HepG2 (cell line): ENCODE data around the gene ADAMTS17. TPM values are rescaled to one million over a fixed set of nuclear protein-coding genes. Genes with fewer than 3 reads are reported as not detected.
A peak's percentile ranks its signal among the peaks of the same experiment; 100 is the strongest.

ENCODE experiments used
- AFF4 ChIP-seq: sonication (generic); formaldehyde crosslinking; IDR thresholded peaks from 2 replicates; pipeline ENCODE4 v1.4.0; 2020; ENCODE audit warnings: missing genetic modification reagents
- PBX3 ChIP-seq: sonication (generic); formaldehyde crosslinking; IDR thresholded peaks from 2 replicates; pipeline ENCODE4 v1.8.1; 2023; ENCODE audit warnings: missing genetic modification reagents, inconsistent platforms, borderline replicate concordance
- SOX13 ChIP-seq, 3 experiments: fragments of 450-650 bp in 1 of 3; sonication (generic) in 1 of 3; formaldehyde crosslinking in 1 of 3; IDR thresholded peaks in 2 of 3; conservative IDR thresholded peaks in 1 of 3; 2 replicates each; pipeline versions ENCODE4 v1.5.0 to v1.6.1; 2016 to 2020; ENCODE audit warnings: antibody characterized with exemption in 1 of 3, mild to moderate bottlenecking in 1 of 3, missing compliant biosample characterization in 1 of 3, missing genetic modification reagents in 1 of 3, moderate library complexity in 1 of 3
- SRSF1 ChIP-seq: fragments of 200-400 bp; formaldehyde crosslinking; optimal IDR thresholded peaks from 2 replicates; pipeline ENCODE3; 2017; ENCODE audit warnings: mild to moderate bottlenecking, low read depth, low read length, moderate library complexity
- ZBTB40 ChIP-seq, 2 experiments: fragments of 450-650 bp in 1 of 2; sonication (generic) in 1 of 2; formaldehyde crosslinking in 1 of 2; IDR thresholded peaks; 2 replicates each; pipeline versions ENCODE4 v1.6.1 to v1.8.0; 2016 to 2022; ENCODE audit warnings: antibody characterized with exemption in 1 of 2, mild to moderate bottlenecking in 1 of 2, missing genetic modification reagents in 1 of 2
- ZKSCAN8 ChIP-seq: IDR thresholded peaks from 2 replicates; pipeline ENCODE4 v1.6.1; 2016; ENCODE audit warnings: borderline replicate concordance, missing genetic modification reagents, missing compliant biosample characterization
- ZNF513 ChIP-seq: sonication (generic); formaldehyde crosslinking; conservative IDR thresholded peaks from 2 replicates; pipeline ENCODE4 v1.5.0; 2020; ENCODE audit warnings: missing genetic modification reagents
- ZNF883 ChIP-seq: sonication (generic); formaldehyde crosslinking; IDR thresholded peaks from 2 replicates; pipeline ENCODE4 v1.5.1; 2020; ENCODE audit warnings: mild to moderate bottlenecking, missing genetic modification reagents; ENCODE audit errors: not compliant biosample characterization
- polyA plus RNA-seq, 8 experiments: library from polyadenylated mRNA; depleted of rRNA in 3 of 8; stranded (reverse) in 7 of 8; unstranded in 1 of 8; fragments of >200 nt; fragmentation: Illumina TruSeq in 4 of 8; extraction: Trizol in 4 of 8; gene quantifications; 2 replicates each; pipeline versions ENCODE4 v1.2.1 to v1.2.3, GENCODE V29; 2011 to 2016; ENCODE audit warnings: low read depth in 4 of 8, missing spikeins in 1 of 8, mixed read lengths in 1 of 8; ENCODE audit not compliant: insufficient read depth in 1 of 8
- total RNA-seq, 5 experiments: library from RNA; depleted of rRNA; stranded (reverse); fragments of >200 nt; fragmentation: Illumina TruSeq; extraction: Trizol; gene quantifications; 2 replicates each; pipeline ENCODE4 v1.2.3, GENCODE V29; 2016; ENCODE audit warnings: low read depth in 1 of 5

ADAMTS17 gene
- total and polyA plus RNA-seq, 2 of the 13 experiments (the other 11 are each of a cell fraction or from before 2014, with no cell fraction given), result 0.02 to 0.04 TPM

- TF ChIP-seq ZBTB40 (IDR thresholded peaks at IDR 0.05), result no peak
- no peak for TF ChIP-seq ZBTB40 (CRISPR knock-in tag; IDR thresholded peaks at IDR 0.05)
- no peak for TF ChIP-seq ZNF883 (CRISPR knock-in tag)
- no peak for TF ChIP-seq AFF4
- TF ChIP-seq ZNF513 (CRISPR knock-in tag), result no peak
- no peak for TF ChIP-seq PBX3
- no peak for TF ChIP-seq SOX13 (IDR thresholded peaks at IDR 0.05)
- peak in 1 of 2 experiments; percentile 17; a peak in 1 of 4 replicates for TF ChIP-seq SOX13 (CRISPR knock-in tag; conservative IDR thresholded peaks at IDR 0.05 in 1 of 2, IDR thresholded peaks at IDR 0.05 in 1 of 2)
- no peak for TF ChIP-seq SRSF1
- TF ChIP-seq ZKSCAN8 (CRISPR knock-in tag), result no peak
Measured at GRCh38 chr15:100211855-100212850, 129.6 kb downstream of the ADAMTS17 start (continued).
